Right lobe of liver (tissue), 6 donors: ENCODE results near the gene OARD1. TPM values are rescaled to one million over a fixed set of nuclear protein-coding genes. Genes with fewer than 3 reads are reported as not detected.

Experiments
- ATAC-seq, 4 donors: fragments of 200-7000 bp; cut with Tn5 transposase; one replicate each; pipeline ENCODE4 v1.9.1; 2020; ENCODE audit warnings: mild to moderate bottlenecking in 4 of 4, moderate library complexity in 4 of 4
- DNase-seq, 3 donors: peaks; one replicate each; pipeline ENCODE4 v3.0.0-alpha.2; 2020
- H3K27ac ChIP-seq, 3 donors: fragments of 200-600 bp; one replicate each; pipeline ENCODE4 v1.8.0; 2022
- H3K27me3 ChIP-seq, 2 donors: fragments of 200-600 bp; one replicate each; pipeline ENCODE4 v1.8.0; 2022
- H3K36me3 ChIP-seq, 4 donors: fragments of 200-600 bp; sonication (generic) in 1 of 4; one replicate each; pipeline versions ENCODE4 v1.5.1 to v1.8.0; 2017 to 2022; ENCODE audit warnings: control low read depth in 1 of 4
- H3K4me1 ChIP-seq, 4 donors: fragments of 200-600 bp; sonication (generic) in 1 of 4; one replicate each; pipeline versions ENCODE4 v1.5.1 to v1.8.0; 2017 to 2022; ENCODE audit warnings: control low read depth in 1 of 4
- H3K4me3 ChIP-seq, 3 donors: fragments of 200-600 bp; one replicate each; pipeline ENCODE4 v1.8.0; 2022
- H3K9me3 ChIP-seq, 4 donors: fragments of 200-600 bp; sonication (generic) in 1 of 4; one replicate each; pipeline versions ENCODE4 v1.5.1 to v1.8.0; 2017 to 2022; ENCODE audit warnings: control low read depth in 1 of 4
- POLR2A ChIP-seq: fragments of 450-650 bp; IDR thresholded peaks from one replicate; pipeline ENCODE4 v1.6.1; 2017; ENCODE audit warnings: antibody characterized with exemption, mild to moderate bottlenecking
- WGBS: methylation state at CpG from one replicate; pipeline ENCODE4 v1.1.6; 2018; ENCODE audit warnings: low coverage, low lambda C conversion rate; ENCODE audit not compliant: insufficient coverage; ENCODE audit errors: missing lambda C conversion rate; 5-methylcytosine and 5-hydroxymethylcytosine counted together
- intact Hi-C, 2 donors: fragments of 100-400 bp; cut with DNase I; formaldehyde crosslinking; loops; one replicate each; pipeline versions ENCODE4 v1.11.2 to v1.14.1; 2022
- total RNA-seq, 6 experiments: library from RNA; depleted of rRNA in 2 of 6; stranded (reverse); fragments of >200 nt in 2 of 6; fragmentation: NEBNext Ultra II Directional in 3 of 6; extraction: Animal tissue kit (Norgen Biotek cat#: 25700) in 3 of 6; gene quantifications; one replicate each; pipeline versions ENCODE4 v1.1.0 to v1.2.4, GENCODE V29; 2016 to 2023
- TF ChIP-seq, protein P1 (sequence below), 4 donors: fragments of 200-600 bp in 3 of 4; fragments of 450-650 bp in 1 of 4; IDR thresholded peaks; one replicate each; pipeline versions ENCODE4 v1.5.1 to v1.8.0; 2016 to 2022; ENCODE audit warnings: antibody characterized with exemption in 4 of 4, mild to moderate bottlenecking in 2 of 4
- donor health status: DM: no; HTN: yes; CAD: no.
- donor health status: DM: no; HTN: no; CAD: no.
- donor health status: DM: no; HTN: no; CAD: no.
- donor health status: DM: no; HTN: yes; CAD: no.
- donor health status: DM: no; HTN: yes; CAD: no.

OARD1 gene
- total RNA-seq, 6 experiments from 2014 or later = 14.8 to 26.2 (median 21.7) TPM

DNA sequence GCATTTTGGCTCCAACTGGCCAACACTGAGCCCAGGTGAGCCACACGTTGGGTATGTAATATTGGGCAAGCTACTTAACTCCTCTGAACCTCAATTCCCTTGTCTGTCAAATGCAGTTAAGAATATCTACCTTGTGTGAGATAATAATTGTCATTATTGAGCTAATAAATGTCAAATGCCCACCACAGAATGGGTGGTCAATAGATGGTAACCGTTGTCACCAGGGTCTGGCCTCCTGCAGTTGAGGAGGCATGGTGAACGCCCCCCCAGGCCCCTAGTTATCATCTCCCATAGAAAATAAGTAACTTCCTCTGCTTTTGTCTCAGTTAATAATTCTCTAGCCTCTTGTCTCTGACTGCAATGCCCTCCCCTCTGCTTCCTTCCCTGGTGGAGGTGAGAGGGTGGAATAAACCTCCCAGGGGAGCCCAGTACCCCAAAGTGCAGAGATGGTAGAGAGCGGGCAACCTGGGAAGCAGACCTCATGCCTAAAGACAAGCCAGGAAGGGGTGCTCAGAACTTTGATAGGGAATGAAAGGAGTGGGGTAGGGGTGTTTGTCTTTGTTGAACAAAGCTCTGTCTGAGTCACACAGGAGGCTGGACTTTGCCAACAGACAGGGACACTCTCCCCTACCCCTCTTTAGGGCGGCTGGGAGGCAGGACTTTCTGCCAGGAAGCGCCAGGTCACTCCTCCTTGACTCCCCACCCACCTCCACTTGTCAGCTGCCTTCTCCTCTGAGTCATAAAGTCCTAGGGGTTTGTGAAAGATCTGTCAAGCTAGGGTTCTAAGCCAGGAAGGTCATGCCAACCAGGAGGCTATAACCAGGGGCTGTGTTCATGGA, 31.8 kb downstream of the OARD1 start:
- intact Hi-C loops = no loop called here
- H3K27ac ChIP-seq = peak overlapping the region; percentile 68 to 82 (median 69)
- DNase-seq = peak; percentile 83 to 84 (median 83)
- peak; percentile 76 to 86 (median 80) for ATAC-seq
- peaks cover 0 to 64% (median 18%) of the 10 kb centered on the region in 4 donors for H3K4me1 ChIP-seq
- no peaks in the 10 kb centered on the region for H3K27me3 ChIP-seq
- H3K36me3 ChIP-seq = no peaks in the 10 kb centered on the region
- H3K4me3 ChIP-seq = no peak overlapping the region
- no peaks in the 10 kb centered on the region for H3K9me3 ChIP-seq
- WGBS = 28% methylated on average over 4 of the region's 6 CpGs
- TF ChIP-seq POLR2A = peak; percentile 26
- TF ChIP-seq, protein P1, sequence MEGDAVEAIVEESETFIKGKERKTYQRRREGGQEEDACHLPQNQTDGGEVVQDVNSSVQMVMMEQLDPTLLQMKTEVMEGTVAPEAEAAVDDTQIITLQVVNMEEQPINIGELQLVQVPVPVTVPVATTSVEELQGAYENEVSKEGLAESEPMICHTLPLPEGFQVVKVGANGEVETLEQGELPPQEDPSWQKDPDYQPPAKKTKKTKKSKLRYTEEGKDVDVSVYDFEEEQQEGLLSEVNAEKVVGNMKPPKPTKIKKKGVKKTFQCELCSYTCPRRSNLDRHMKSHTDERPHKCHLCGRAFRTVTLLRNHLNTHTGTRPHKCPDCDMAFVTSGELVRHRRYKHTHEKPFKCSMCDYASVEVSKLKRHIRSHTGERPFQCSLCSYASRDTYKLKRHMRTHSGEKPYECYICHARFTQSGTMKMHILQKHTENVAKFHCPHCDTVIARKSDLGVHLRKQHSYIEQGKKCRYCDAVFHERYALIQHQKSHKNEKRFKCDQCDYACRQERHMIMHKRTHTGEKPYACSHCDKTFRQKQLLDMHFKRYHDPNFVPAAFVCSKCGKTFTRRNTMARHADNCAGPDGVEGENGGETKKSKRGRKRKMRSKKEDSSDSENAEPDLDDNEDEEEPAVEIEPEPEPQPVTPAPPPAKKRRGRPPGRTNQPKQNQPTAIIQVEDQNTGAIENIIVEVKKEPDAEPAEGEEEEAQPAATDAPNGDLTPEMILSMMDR (IDR thresholded peaks at IDR 0.05) = no peak

DNA sequence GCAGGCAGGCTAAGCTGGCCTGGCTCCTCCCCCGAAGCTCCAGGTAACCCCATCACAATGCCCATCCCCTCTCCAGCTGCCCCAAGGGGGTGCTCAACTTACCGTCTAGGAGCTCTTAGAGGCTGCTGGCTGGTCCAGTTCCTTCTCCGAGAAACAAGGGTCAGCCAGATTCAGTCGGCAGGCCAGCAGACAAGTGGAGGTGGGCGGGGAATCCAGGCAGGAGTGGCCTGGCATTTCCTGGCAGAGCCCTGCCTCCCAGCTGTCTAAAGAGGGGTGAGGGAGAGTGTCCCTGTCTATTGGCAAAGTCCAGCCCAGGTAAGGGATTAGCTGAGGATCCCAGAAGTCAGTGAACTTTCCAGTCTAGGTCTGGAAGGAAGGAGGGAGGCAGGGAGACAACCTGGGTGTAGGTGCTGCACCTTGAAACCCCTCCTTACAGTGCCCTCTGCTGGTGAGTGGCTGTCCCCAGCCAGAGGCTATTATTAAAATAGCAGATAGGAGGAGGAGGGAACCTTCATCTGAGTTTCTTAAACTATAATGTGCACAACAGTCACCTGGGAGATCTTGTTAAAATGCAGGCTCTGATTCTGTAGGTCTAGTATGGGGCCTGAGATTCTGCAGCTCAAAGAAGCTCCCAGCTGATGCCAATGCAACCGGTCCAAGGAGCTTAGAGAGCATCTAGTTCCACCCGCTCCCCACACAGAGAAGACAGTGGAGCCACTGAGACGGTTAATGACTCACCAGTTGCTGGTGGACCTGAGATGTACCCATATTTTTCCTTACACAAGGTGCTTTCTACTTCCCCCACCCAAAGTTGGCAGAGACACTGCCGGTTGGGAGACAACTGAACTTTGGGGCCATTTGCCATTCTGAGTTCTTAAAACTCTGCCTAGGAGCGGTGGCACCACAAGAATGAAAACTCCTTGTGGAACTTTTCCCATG, 32.8 kb downstream of the OARD1 start, which contains the start of gene UNC5CL:
Gene UNC5CL, minus strand, starts transcription at position 162 of the 939 bp plus-strand sequence. CDS start 4,147 bp downstream, outside the sequence.
- intact Hi-C loops = no loop called here
- H3K4me1 ChIP-seq = peaks cover 0 to 62% (median 18%) of the 10 kb centered on the region in 4 donors
- no peaks in the 10 kb centered on the region for H3K9me3 ChIP-seq
- DNase-seq = peak; percentile 83 to 86 (median 86)
- no peaks in the 10 kb centered on the region for H3K27me3 ChIP-seq
- peak; percentile 36 for TF ChIP-seq POLR2A
- TF ChIP-seq, protein P1 (IDR thresholded peaks at IDR 0.05) = peak; percentile 51 to 76 (median 66)
- H3K27ac ChIP-seq = peak within 1 kb of the TSS; percentile 67 to 82 (median 69)
- WGBS = 18% methylated on average over 7 of the region's 10 CpGs
- ATAC-seq = peak; percentile 68 to 84 (median 74)
- H3K36me3 ChIP-seq = peaks cover 0 to 5% (median 0%) of the 10 kb centered on the region in 4 donors
- peak within 1 kb of the TSS; percentile 60 to 69 (median 65) for H3K4me3 ChIP-seq

DNA sequence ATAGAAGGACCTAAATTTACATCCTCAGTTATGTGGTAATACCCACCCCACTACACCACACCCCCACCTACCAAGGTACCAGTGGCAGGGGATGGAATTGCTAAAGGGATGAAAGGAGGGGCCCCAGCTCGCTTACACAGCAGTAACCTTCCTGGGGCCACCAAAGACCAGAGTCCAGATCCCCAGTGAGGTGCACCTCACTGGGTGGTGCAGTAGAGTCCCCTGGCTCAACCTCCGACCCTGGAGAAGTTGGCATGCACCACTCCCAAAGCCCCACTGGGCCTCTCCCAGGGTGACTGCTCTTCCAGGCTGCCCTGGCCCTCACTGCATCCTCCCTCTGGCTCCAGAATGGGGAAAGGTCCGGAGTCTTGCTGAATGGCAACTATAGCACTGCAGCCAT, 34.0 kb downstream of the OARD1 start:
- ATAC-seq = no peak
- WGBS = no CpG with 5 or more reads among the region's 3 CpGs
- no peak for DNase-seq
- H3K27ac ChIP-seq = no peak overlapping the region
- H3K4me1 ChIP-seq = peaks cover 0 to 62% (median 18%) of the 10 kb centered on the region in 4 donors
- peaks cover 0 to 16% (median under 1%) of the 10 kb centered on the region in 4 donors for H3K36me3 ChIP-seq
- intact Hi-C loops = no loop called here
- no peaks in the 10 kb centered on the region for H3K27me3 ChIP-seq
- no peaks in the 10 kb centered on the region for H3K9me3 ChIP-seq
- no peak for TF ChIP-seq POLR2A
- TF ChIP-seq, protein P1 (IDR thresholded peaks at IDR 0.05) = no peak
- H3K4me3 ChIP-seq = peak overlapping the region; percentile 60 to 69 (median 65)

DNA sequence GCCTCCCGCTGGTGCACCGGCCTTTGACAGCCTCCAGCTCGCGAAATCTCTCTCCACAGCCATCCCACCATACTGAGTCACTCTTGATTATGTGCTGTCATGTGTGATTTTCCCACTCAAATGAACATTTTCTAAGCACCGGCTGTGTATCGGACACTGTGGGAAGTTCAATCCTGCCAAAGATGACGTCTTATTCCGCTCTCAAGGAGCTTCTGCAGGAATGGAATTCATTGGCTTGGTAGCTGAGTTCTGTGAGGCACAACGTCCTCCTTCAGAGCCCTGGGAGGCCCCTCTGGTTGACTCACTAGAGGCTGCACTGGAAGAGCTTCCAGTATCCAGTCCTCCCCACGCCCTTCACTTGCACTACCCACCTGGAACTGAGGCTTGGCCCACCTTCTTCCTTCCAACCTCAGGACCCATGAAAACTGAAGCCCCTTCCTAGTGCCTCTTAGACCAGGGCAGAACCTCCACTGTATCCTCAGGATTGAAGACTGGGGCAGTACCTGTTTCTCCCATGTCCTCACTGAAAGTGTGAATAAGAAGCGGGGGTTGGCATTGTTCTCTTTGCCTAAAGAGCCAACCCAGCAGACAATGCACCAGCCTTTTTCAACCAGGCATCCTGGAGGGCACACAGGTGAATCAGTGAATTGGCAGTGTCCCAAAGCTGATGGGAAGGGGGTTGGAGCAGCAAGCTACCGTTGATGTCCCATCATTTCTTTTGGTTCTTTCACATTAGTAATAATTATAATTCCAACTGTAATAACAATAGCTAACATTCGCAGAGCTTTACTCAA, 34.9 kb downstream of the OARD1 start:
- H3K9me3 ChIP-seq = no peaks in the 10 kb centered on the region
- H3K4me1 ChIP-seq = peaks cover 0 to 62% (median 18%) of the 10 kb centered on the region in 4 donors
- H3K27me3 ChIP-seq = no peaks in the 10 kb centered on the region
- peak overlapping the region in 2 of 3 donors; percentile 65 to 69 for H3K4me3 ChIP-seq
- DNase-seq = no peak
- TF ChIP-seq, protein P1 (IDR thresholded peaks at IDR 0.05) = no peak
- no peak for TF ChIP-seq POLR2A
- intact Hi-C loops = no loop called here
- no peak for ATAC-seq
- 84% methylated on average over 11 of the region's 13 CpGs for WGBS
- H3K36me3 ChIP-seq = peaks cover 0 to 25% (median 2%) of the 10 kb centered on the region in 4 donors
- H3K27ac ChIP-seq = no peak overlapping the region
